ENCODE measurements around the gene SPINT4. TPM values are rescaled to one million over a fixed set of nuclear protein-coding genes. Genes with fewer than 3 reads are reported as not detected.

The SPINT4 gene
- polyA plus RNA-seq, 2 of the 4 experiments (the other 2 are of a cell fraction) = not detected

- ChIA-PET CTCF (no interaction called here), POLR2A (no interaction called here)
- Histone ChIP-seq H3K27ac (no peak overlapping the region), H3K9me3 (peaks cover 6% of the 10 kb centered on the region), H3K4me1 (no peaks in the 10 kb centered on the region), H3K4me2 (no peak overlapping the region), H3K4me3 (no peak overlapping the region)
- no peak for TF ChIP-seq RNF2 (IDR thresholded peaks at IDR 0.05; ENCODE audit: borderline replicate concordance, low read depth)
- no peak for TF ChIP-seq MYC (IDR thresholded peaks at IDR 0.05; ENCODE audit: borderline replicate concordance, low read length)
- TF ChIP-seq HEYL (CRISPR knock-in tag; IDR thresholded peaks at IDR 0.05) = no peak
- TF ChIP-seq SREBF2 (IDR thresholded peaks at IDR 0.05) = no peak
- TF ChIP-seq BHLHE40 (IDR thresholded peaks at IDR 0.05; ENCODE audit: low read depth, low read length) = no peak
- TF ChIP-seq HES2 (IDR thresholded peaks at IDR 0.05) = no peak
- no peak for TF ChIP-seq ZC3H11A (IDR thresholded peaks at IDR 0.05)
- TF ChIP-seq NPAS2 (CRISPR knock-in tag; IDR thresholded peaks at IDR 0.05; ENCODE audit: borderline replicate concordance) = no peak
- TF ChIP-seq, protein P1, sequence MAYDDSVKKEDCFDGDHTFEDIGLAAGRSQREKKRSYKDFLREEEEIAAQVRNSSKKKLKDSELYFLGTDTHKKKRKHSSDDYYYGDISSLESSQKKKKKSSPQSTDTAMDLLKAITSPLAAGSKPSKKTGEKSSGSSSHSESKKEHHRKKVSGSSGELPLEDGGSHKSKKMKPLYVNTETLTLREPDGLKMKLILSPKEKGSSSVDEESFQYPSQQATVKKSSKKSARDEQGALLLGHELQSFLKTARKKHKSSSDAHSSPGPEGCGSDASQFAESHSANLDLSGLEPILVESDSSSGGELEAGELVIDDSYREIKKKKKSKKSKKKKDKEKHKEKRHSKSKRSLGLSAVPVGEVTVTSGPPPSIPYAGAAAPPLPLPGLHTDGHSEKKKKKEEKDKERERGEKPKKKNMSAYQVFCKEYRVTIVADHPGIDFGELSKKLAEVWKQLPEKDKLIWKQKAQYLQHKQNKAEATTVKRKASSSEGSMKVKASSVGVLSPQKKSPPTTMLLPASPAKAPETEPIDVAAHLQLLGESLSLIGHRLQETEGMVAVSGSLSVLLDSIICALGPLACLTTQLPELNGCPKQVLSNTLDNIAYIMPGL (CRISPR knock-in tag; IDR thresholded peaks at IDR 0.05; ENCODE audit: borderline replicate concordance) = no peak
- TF ChIP-seq HOXB5 (CRISPR knock-in tag; IDR thresholded peaks at IDR 0.05) = no peak
- no peak for TF ChIP-seq ZFP36 (IDR thresholded peaks at IDR 0.05; ENCODE audit: borderline replicate concordance, partially characterized antibody)
- TF ChIP-seq, protein P2, sequence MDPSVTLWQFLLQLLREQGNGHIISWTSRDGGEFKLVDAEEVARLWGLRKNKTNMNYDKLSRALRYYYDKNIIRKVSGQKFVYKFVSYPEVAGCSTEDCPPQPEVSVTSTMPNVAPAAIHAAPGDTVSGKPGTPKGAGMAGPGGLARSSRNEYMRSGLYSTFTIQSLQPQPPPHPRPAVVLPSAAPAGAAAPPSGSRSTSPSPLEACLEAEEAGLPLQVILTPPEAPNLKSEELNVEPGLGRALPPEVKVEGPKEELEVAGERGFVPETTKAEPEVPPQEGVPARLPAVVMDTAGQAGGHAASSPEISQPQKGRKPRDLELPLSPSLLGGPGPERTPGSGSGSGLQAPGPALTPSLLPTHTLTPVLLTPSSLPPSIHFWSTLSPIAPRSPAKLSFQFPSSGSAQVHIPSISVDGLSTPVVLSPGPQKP (IDR thresholded peaks at IDR 0.05; ENCODE audit: low read depth, low read length) = no peak
- FAIRE-seq (no peak), DNase-seq (ENCODE audit: low read depth in 1 of 2, low spot score in 1 of 2) (no peak), ATAC-seq (no peak)
- WGBS (ENCODE audit: missing lambda C conversion rate) = 90% methylated on average over 2 of the region's 23 CpGs
Observed at GRCh38 chr20:45735988-45736387, 13.8 kb downstream of the SPINT4 start.

GRCh38 chr20:45742596-45742995 lies 20.4 kb downstream of the SPINT4 start:
- Histone ChIP-seq H3K9me3 (no peaks in the 10 kb centered on the region), H3K4me2 (no peak overlapping the region), H3K27ac (no peak overlapping the region), H3K4me1 (no peaks in the 10 kb centered on the region), H3K4me3 (no peak overlapping the region)
- DNase-seq (ENCODE audit: low read depth in 1 of 2, low spot score in 1 of 2) (no peak), ATAC-seq (no peak), FAIRE-seq (no peak)
- no peak for TF ChIP-seq TFCP2L1 (CRISPR knock-in tag; IDR thresholded peaks at IDR 0.05)
- no peak for TF ChIP-seq HOXA7 (CRISPR knock-in tag; IDR thresholded peaks at IDR 0.05)
- no peak for TF ChIP-seq JUNB (IDR thresholded peaks at IDR 0.05)
- TF ChIP-seq ZNF302 (CRISPR knock-in tag; IDR thresholded peaks at IDR 0.05) = no peak
- CTCF ChIA-PET = no interaction called here
- POLR2A ChIA-PET = no interaction called here
- 50% methylated on average over 4 of the region's 4 CpGs for WGBS (ENCODE audit: missing lambda C conversion rate)

GRCh38 chr20:45745015-45745414 lies 22.9 kb downstream of the SPINT4 start:
- ChIA-PET POLR2A (no interaction called here), CTCF (interaction anchor here (3.6 kb wide), 1 partner anchor 26 kb away, joined by 18 read pairs; no protein-coding TSS in a partner anchor)
- Histone ChIP-seq H3K27ac (no peak overlapping the region), H3K9me3 (no peaks in the 10 kb centered on the region), H3K4me1 (no peaks in the 10 kb centered on the region), H3K4me2 (no peak overlapping the region), H3K4me3 (no peak overlapping the region)
- no peak for FAIRE-seq
- no peak for DNase-seq (ENCODE audit: low read depth in 1 of 2, low spot score in 1 of 2)
- no peak for ATAC-seq
- TF ChIP-seq MAZ (IDR thresholded peaks at IDR 0.05; ENCODE audit: borderline replicate concordance, low read depth, low read length) (no peak), HOXB5 (CRISPR knock-in tag; IDR thresholded peaks at IDR 0.05) (no peak), MAX (IDR thresholded peaks at IDR 0.05) (no peak), MAFK (IDR thresholded peaks at IDR 0.05; ENCODE audit: partially characterized antibody) (peak; percentile 57), ZSCAN20 (CRISPR knock-in tag; IDR thresholded peaks at IDR 0.05) (no peak)
